Panc1 (cell line): ENCODE results near the gene INTS6. TPM values are rescaled to one million over a fixed set of nuclear protein-coding genes. Genes with fewer than 3 reads are reported as not detected.

Experiments used
- ATAC-seq: fragments of 200-7000 bp; cut with Tn5 transposase; 2 replicates; pipeline ENCODE4 v1.9.1; 2020; ENCODE audit warnings: mild to moderate bottlenecking, moderate library complexity
- BruUV-seq: library from RNA; stranded (reverse); fragments of 400-500 nt; replicated peaks from 2 replicates; lab custom pipeline; 2021; lab: Mats Ljungman, UMichigan
- CTCF ChIA-PET: fragments of 300-600 bp; sonication (Branson Sonifier 250); formaldehyde crosslinking; loops from one replicate; lab custom pipeline; 2022; ENCODE audit warnings: antibody characterized with exemption; lab: Charles Lee
- POLR2A ChIA-PET: fragments of 300-600 bp; sonication (Branson Sonifier 250); formaldehyde crosslinking; loops from one replicate; lab custom pipeline; 2022; ENCODE audit warnings: antibody characterized with exemption; lab: Charles Lee
- DNase-seq: peaks from one replicate; pipeline ENCODE4 v3.0.0-alpha.2; 2010; ENCODE audit warnings: low read depth, low spot score
- H3K27ac ChIP-seq: 2 replicates; pipeline ENCODE4 v1.5.1; 2011; ENCODE audit warnings: mild to moderate bottlenecking, low read length, inconsistent platforms
- H3K27me3 ChIP-seq: fragments of 200-500 bp; sonication (Bioruptor generic); 2 replicates; pipeline ENCODE4 v1.6.0; 2014; ENCODE audit warnings: low read length, inconsistent platforms; ENCODE audit not compliant: control insufficient read depth, insufficient read depth
- H3K36me3 ChIP-seq: fragments of 200-500 bp; sonication (Bioruptor generic); 2 replicates; pipeline ENCODE4 v1.5.1; 2014; ENCODE audit warnings: inconsistent platforms, mild to moderate bottlenecking, low read length, moderate library complexity; ENCODE audit not compliant: control insufficient read depth, insufficient read depth
- H3K4me1 ChIP-seq: 2 replicates; pipeline ENCODE4 v1.5.1; 2011; ENCODE audit warnings: inconsistent platforms, mild to moderate bottlenecking, low read length, moderate library complexity; ENCODE audit not compliant: control insufficient read depth, insufficient read depth
- H3K4me3 ChIP-seq, 2 experiments: 2 replicates each; pipeline ENCODE4 v1.5.1; 2011 to 2012; ENCODE audit warnings: low read depth in 2 of 2, low read length in 2 of 2, mild to moderate bottlenecking in 2 of 2, inconsistent platforms in 1 of 2, moderate library complexity in 1 of 2
- H3K9me3 ChIP-seq: fragments of 200-500 bp; sonication (Bioruptor generic); 2 replicates; pipeline ENCODE4 v1.5.1; 2014; ENCODE audit warnings: low read depth, mild to moderate bottlenecking, inconsistent platforms, low read length, moderate library complexity; ENCODE audit not compliant: control insufficient read depth, insufficient read depth
- CTCF ChIP-seq: fragments of 450-650 bp; IDR thresholded peaks from 2 replicates; pipeline ENCODE4 v1.5.1; 2017; ENCODE audit warnings: mild to moderate bottlenecking
- POLR2AphosphoS5 ChIP-seq: IDR thresholded peaks from 2 replicates; pipeline ENCODE4 v1.6.1; 2012; ENCODE audit warnings: mild to moderate bottlenecking, low read depth, low read length, moderate library complexity
- SIN3A ChIP-seq: IDR thresholded peaks from 2 replicates; pipeline ENCODE4 v1.6.1; 2012; ENCODE audit warnings: low read depth, mild to moderate bottlenecking, low read length, moderate library complexity, borderline replicate concordance; ENCODE audit not compliant: insufficient read depth
- TCF7L2 ChIP-seq: IDR thresholded peaks from 2 replicates; pipeline ENCODE4 v1.6.1; 2011; ENCODE audit warnings: mild to moderate bottlenecking, low read depth, low read length, inconsistent platforms
- in situ Hi-C: cut with HindIII; loops from 2 replicates; pipeline ENCODE4 v1.10.0; 2016; ENCODE audit warnings: low sequenced_read_pairs, low pct_unique_long_range_greater_than_20kb
- intact Hi-C: fragments of 100-400 bp; cut with micrococcal nuclease; formaldehyde crosslinking; loops from one replicate; pipeline ENCODE4 v1.10.0; 2022; ENCODE audit not compliant: unreplicated experiment
- total RNA-seq: library from RNA; stranded (reverse); gene quantifications from one replicate; pipeline ENCODE4 v1.2.1, GENCODE V29; 2021; ENCODE audit not compliant: unreplicated experiment
- TF ChIP-seq, protein P1 (sequence below), 2 experiments: IDR thresholded peaks; 2 replicates each; pipeline ENCODE4 v1.6.1; 2011 to 2012; ENCODE audit warnings: low read depth in 2 of 2, control low read depth in 1 of 2, low read length in 1 of 2, mild to moderate bottlenecking in 1 of 2, moderate library complexity in 1 of 2; ENCODE audit not compliant: insufficient read depth in 1 of 2

Gene INTS6
- total RNA-seq, 1 experiment from 2014 or later = 33.2 TPM

DNA sequence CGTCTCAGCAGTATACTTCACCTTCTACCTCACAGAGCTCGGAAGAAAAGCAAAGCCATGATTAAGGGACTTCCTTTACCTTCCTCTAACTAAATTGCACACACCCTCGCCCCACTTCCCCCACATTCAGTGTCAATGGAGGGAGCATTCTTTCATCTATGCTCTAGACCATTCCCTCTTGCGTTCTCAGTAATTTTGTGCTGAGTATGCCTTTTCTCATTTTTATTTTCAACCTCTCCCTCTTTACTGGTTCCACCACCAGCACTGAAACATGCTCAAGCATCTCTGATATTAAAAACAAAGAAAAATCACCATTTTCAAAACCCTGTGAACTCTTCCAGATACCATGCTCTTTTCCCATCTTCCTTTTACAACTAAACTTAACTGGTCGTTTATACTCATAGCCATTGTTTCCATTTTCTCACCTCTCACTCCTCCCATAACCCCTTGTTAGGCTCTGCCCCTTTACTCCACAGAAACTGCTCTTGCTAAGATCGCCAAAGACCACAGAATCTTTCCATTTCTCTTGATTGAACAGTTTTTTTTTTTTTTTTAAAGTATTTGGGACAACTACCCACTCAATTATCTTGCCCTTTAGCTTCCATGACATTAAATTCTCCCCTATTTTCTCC lies 81.0 kb downstream of the INTS6 start:
- H3K27ac ChIP-seq = no peak overlapping the region
- in situ Hi-C loops (no loop called here), intact Hi-C loops (no loop called here)
- ChIA-PET POLR2A (interaction anchor here (0.6 kb wide), 1 partner anchor 129 kb away, joined by 3 read pairs; no protein-coding TSS in a partner anchor), CTCF (no interaction called here)
- no peaks in the 10 kb centered on the region for H3K4me1 ChIP-seq
- no peaks in the 10 kb centered on the region for H3K9me3 ChIP-seq
- no TSS peak for BruUV-seq
- ATAC-seq (no peak), DNase-seq (no peak)
- H3K27me3 ChIP-seq = no peaks in the 10 kb centered on the region
- no peak overlapping the region for H3K4me3 ChIP-seq
- peaks cover 33% of the 10 kb centered on the region for H3K36me3 ChIP-seq
- no peak for TF ChIP-seq POLR2AphosphoS5
- TF ChIP-seq SIN3A = no peak
- no peak for TF ChIP-seq TCF7L2
- no peak for TF ChIP-seq CTCF
- TF ChIP-seq, protein P1, sequence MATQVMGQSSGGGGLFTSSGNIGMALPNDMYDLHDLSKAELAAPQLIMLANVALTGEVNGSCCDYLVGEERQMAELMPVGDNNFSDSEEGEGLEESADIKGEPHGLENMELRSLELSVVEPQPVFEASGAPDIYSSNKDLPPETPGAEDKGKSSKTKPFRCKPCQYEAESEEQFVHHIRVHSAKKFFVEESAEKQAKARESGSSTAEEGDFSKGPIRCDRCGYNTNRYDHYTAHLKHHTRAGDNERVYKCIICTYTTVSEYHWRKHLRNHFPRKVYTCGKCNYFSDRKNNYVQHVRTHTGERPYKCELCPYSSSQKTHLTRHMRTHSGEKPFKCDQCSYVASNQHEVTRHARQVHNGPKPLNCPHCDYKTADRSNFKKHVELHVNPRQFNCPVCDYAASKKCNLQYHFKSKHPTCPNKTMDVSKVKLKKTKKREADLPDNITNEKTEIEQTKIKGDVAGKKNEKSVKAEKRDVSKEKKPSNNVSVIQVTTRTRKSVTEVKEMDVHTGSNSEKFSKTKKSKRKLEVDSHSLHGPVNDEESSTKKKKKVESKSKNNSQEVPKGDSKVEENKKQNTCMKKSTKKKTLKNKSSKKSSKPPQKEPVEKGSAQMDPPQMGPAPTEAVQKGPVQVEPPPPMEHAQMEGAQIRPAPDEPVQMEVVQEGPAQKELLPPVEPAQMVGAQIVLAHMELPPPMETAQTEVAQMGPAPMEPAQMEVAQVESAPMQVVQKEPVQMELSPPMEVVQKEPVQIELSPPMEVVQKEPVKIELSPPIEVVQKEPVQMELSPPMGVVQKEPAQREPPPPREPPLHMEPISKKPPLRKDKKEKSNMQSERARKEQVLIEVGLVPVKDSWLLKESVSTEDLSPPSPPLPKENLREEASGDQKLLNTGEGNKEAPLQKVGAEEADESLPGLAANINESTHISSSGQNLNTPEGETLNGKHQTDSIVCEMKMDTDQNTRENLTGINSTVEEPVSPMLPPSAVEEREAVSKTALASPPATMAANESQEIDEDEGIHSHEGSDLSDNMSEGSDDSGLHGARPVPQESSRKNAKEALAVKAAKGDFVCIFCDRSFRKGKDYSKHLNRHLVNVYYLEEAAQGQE (IDR thresholded peaks at IDR 0.05; ENCODE audit: insufficient read depth in 1 of 2, low read depth in 2 of 2, low read length in 1 of 2) = no peak

DNA sequence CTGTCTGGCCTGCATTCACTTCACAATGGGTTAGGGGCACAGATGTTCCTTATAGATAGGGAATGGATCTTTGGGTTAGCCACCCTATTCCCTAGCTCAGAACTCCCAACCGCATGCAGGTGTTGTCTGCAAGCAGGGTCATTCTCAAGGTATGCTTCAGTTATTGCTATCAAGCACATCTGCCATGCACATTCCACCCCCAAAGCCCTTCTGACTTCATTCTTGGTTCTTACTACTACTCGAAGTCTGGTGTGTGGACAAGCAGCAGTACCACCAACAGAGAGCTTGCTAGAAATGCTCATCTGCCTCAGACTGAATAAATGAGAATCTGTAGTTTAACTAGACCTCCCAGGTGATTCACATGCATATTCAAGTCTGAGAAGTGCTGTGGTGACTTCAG lies 82.0 kb downstream of the INTS6 start:
- H3K9me3 ChIP-seq = no peaks in the 10 kb centered on the region
- no peak for ATAC-seq
- POLR2A ChIA-PET = no interaction called here

GRCh38 chr13:51370116-51370515 lies 82.7 kb downstream of the INTS6 start:
- DNase-seq (no peak), ATAC-seq (no peak)
- intact Hi-C loops (no loop called here), in situ Hi-C loops (no loop called here)
- no peaks in the 10 kb centered on the region for H3K9me3 ChIP-seq
- BruUV-seq = no TSS peak
- no peaks in the 10 kb centered on the region for H3K27me3 ChIP-seq
- peaks cover 39% of the 10 kb centered on the region for H3K36me3 ChIP-seq
- ChIA-PET POLR2A (no interaction called here), CTCF (no interaction called here)
- no peak overlapping the region for H3K27ac ChIP-seq
- no peak overlapping the region for H3K4me3 ChIP-seq
- H3K4me1 ChIP-seq = no peaks in the 10 kb centered on the region
- TF ChIP-seq POLR2AphosphoS5 (no peak), SIN3A (no peak), TCF7L2 (no peak), CTCF (no peak)
- TF ChIP-seq, protein P1 (IDR thresholded peaks at IDR 0.05; ENCODE audit: insufficient read depth in 1 of 2, low read depth in 2 of 2, low read length in 1 of 2) = no peak

More for the DNA sequence above, 82.0 kb downstream of the INTS6 start:
- no peak for TF ChIP-seq SIN3A
- TF ChIP-seq TCF7L2 = no peak
- Histone ChIP-seq H3K27ac (no peak overlapping the region), H3K27me3 (no peaks in the 10 kb centered on the region), H3K36me3 (peaks cover 35% of the 10 kb centered on the region), H3K4me3 (no peak overlapping the region), H3K4me1 (no peaks in the 10 kb centered on the region)
- intact Hi-C loops (no loop called here), in situ Hi-C loops (no loop called here)
- BruUV-seq = no TSS peak
- DNase-seq = no peak
- CTCF ChIA-PET = no interaction called here
